Measurements from ENCODE around the gene ZNF649.

ZNF649 gene

DNA sequence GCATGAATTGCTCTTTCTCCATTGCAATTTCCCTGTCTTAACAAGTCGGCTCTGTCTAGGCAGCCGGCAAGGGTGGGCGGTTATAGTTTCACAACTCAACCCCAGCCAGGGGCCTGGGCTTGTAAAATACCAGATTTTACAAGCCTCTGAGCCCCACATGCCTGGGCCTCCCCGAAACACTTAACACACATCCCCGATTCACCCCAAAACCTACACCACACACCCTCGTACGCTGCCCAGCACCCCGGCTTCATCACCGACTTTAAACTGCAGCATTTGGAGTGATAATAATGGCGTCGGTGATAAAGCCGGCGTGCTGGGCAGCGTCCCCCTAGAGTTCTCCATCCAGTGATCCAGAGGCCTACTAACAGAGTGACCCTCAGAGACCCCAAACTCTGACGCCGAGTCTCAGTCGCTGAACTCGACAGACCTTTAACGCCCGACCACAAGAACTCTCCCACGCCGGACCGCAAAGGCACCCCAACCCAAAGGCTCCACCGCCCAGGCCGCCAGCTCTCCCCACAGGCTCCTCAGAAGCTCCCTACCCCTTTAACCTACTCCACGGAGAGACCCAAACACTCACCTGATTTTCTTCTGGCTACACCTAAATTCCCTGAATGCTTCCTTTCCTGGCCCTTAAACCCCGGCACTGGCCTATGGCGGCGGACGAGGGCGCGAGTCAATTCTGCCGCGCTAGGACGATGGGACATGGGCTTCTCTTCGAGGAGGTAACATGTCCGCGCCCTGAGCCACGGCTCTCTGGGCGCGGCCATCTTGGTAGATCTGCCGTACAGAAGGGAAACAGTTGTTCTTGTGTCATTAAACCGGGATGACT, at the start of gene ZNF649:
Gene ZNF649, minus strand, starts transcription at position 687 of the 835 bp plus-strand sequence. CDS start 4,910 bp downstream, outside the sequence.
- Histone ChIP-seq H3K9me3 (peaks cover 17% of the 10 kb centered on the region), H3K36me3 (peaks cover 3% of the 10 kb centered on the region), H3K4me1 (ENCODE audit: control insufficient read depth in 1 of 2, insufficient read depth in 1 of 2, low read depth in 1 of 2, low read length in 1 of 2) (peaks cover 11 to 12% of the 10 kb centered on the region in 2 experiments), H3K4me3 (ENCODE audit: low read depth in 1 of 2, low read length in 1 of 2) (peak within 1 kb of the TSS; percentile 64 to 72), H3K27ac (peak within 1 kb of the TSS; percentile 46), H3K27me3 (peaks cover 27% of the 10 kb centered on the region)
- TF ChIP-seq, protein P1, sequence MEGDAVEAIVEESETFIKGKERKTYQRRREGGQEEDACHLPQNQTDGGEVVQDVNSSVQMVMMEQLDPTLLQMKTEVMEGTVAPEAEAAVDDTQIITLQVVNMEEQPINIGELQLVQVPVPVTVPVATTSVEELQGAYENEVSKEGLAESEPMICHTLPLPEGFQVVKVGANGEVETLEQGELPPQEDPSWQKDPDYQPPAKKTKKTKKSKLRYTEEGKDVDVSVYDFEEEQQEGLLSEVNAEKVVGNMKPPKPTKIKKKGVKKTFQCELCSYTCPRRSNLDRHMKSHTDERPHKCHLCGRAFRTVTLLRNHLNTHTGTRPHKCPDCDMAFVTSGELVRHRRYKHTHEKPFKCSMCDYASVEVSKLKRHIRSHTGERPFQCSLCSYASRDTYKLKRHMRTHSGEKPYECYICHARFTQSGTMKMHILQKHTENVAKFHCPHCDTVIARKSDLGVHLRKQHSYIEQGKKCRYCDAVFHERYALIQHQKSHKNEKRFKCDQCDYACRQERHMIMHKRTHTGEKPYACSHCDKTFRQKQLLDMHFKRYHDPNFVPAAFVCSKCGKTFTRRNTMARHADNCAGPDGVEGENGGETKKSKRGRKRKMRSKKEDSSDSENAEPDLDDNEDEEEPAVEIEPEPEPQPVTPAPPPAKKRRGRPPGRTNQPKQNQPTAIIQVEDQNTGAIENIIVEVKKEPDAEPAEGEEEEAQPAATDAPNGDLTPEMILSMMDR (IDR thresholded peaks at IDR 0.05): no peak

DNA sequence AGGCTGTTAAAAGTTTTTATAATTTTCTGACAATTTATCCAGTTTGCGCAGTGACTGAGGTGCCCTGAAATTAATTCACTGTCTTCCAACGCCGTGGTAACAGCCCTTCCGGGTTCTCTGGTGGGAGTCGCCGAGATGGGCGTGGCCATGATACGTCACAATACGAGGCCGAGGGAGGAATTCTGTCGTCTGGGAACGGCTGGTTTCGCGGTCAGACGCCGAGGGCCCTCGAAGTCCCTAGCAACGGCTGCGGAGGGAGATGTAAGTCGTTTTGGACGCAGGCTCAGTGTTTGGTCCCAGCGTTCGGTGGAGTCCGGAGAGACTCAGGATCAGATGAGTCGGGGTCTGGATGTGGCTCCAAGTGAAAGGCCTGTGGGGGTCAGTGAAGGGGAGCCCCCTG, 44.2 kb upstream of the ZNF649 start:
- H3K9me3 ChIP-seq: peaks cover 73% of the 10 kb centered on the region
- no peak overlapping the region for H3K27ac ChIP-seq
- H3K4me3 ChIP-seq (ENCODE audit: low read depth in 1 of 2, low read length in 1 of 2): peak overlapping the region in 1 of 2 experiments; percentile 28

DNA sequence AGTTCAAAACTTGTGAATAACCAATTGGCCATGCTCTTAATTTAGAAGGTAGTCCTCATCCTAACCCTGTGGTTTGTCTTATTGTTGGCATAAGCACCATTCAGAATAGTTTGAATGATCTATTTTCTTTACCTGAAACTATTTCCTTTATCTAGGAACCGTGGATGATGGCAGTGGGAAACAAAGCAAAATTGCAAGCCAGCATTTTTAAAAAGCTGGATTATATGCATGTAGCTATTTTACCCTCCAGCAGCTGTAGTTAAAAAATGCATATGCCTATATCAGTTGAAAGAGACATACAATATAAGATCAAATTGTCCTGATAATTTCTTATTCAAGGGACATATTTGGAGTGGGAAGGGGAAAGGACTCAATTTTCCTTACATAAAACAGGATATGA, 41.8 kb upstream of the ZNF649 start:
- no peaks in the 10 kb centered on the region for H3K27me3 ChIP-seq
- peaks cover 32% of the 10 kb centered on the region for H3K36me3 ChIP-seq
- TF ChIP-seq, protein P1 (IDR thresholded peaks at IDR 0.05): no peak
- no peaks in the 10 kb centered on the region for H3K4me1 ChIP-seq (ENCODE audit: control insufficient read depth in 1 of 2, insufficient read depth in 1 of 2, low read depth in 1 of 2, low read length in 1 of 2)
- no peak overlapping the region for H3K4me3 ChIP-seq (ENCODE audit: low read depth in 1 of 2, low read length in 1 of 2)
- peaks cover 86% of the 10 kb centered on the region for H3K9me3 ChIP-seq
- no peak overlapping the region for H3K27ac ChIP-seq

More for the DNA sequence above, 44.2 kb upstream of the ZNF649 start:
- TF ChIP-seq, protein P1 (IDR thresholded peaks at IDR 0.05): no peak
- no peaks in the 10 kb centered on the region for H3K27me3 ChIP-seq
- H3K36me3 ChIP-seq: peaks cover 8% of the 10 kb centered on the region
- H3K4me1 ChIP-seq (ENCODE audit: control insufficient read depth in 1 of 2, insufficient read depth in 1 of 2, low read depth in 1 of 2, low read length in 1 of 2): no peaks in the 10 kb centered on the region

DNA sequence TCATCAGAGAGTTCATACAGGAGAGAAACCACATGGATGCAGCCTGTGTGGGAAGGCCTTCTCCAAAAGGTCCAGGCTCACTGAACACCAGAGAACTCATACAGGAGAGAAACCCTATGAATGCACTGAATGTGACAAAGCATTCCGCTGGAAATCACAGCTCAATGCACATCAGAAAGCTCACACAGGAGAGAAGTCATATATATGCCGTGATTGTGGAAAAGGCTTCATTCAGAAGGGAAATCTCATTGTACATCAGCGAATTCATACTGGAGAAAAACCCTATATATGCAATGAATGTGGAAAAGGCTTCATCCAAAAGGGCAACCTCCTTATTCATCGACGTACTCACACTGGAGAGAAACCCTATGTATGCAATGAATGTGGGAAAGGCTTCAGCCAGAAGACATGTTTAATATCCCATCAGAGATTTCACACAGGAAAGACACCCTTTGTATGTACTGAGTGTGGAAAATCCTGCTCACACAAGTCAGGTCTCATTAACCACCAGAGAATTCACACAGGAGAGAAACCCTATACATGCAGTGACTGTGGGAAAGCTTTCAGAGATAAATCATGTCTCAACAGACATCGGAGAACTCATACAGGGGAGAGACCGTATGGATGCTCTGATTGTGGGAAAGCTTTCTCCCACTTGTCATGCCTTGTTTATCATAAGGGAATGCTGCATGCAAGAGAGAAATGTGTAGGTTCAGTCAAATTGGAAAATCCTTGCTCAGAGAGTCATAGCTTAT, 40.2 kb upstream of the ZNF649 start:
- TF ChIP-seq, protein P1 (IDR thresholded peaks at IDR 0.05): no peak
- Histone ChIP-seq H3K9me3 (peaks cover 94% of the 10 kb centered on the region), H3K4me3 (ENCODE audit: low read depth in 1 of 2, low read length in 1 of 2) (no peak overlapping the region), H3K4me1 (ENCODE audit: control insufficient read depth in 1 of 2, insufficient read depth in 1 of 2, low read depth in 1 of 2, low read length in 1 of 2) (no peaks in the 10 kb centered on the region), H3K36me3 (peaks cover 48% of the 10 kb centered on the region), H3K27me3 (no peaks in the 10 kb centered on the region), H3K27ac (no peak overlapping the region)

DNA sequence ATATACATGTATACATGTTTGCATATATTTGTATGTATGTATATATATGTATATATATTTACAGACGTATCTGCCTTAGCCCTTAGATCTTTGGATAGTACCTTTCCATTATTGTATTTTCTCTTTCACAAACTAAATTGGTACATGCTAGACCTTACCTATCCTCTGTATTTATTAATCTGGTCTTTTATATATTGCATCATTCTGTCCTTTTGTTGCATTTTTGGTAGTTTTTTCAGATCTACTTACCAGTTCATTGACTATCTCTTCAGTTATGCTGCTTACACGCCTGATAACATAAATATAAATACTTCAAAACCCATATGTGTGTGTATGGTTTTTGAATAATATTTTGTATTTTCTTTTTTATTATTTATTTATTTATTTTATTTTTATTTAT, 34.1 kb upstream of the ZNF649 start:
- no peaks in the 10 kb centered on the region for H3K27me3 ChIP-seq
- H3K27ac ChIP-seq: no peak overlapping the region
- peaks cover 54% of the 10 kb centered on the region for H3K9me3 ChIP-seq
- H3K4me3 ChIP-seq (ENCODE audit: low read depth in 1 of 2, low read length in 1 of 2): no peak overlapping the region
- H3K36me3 ChIP-seq: peaks cover 82% of the 10 kb centered on the region
- no peaks in the 10 kb centered on the region for H3K4me1 ChIP-seq (ENCODE audit: control insufficient read depth in 1 of 2, insufficient read depth in 1 of 2, low read depth in 1 of 2, low read length in 1 of 2)
- TF ChIP-seq, protein P1 (IDR thresholded peaks at IDR 0.05): no peak

All from neutrophil (primary cell).